Measurements from ENCODE around the gene KHDRBS2.
"Not testable (repeated sequence)": the region's sequence is repeated elsewhere in the genome, so short reads cannot be mapped to it uniquely, and the experiment has no call there.

Gene KHDRBS2

DNA sequence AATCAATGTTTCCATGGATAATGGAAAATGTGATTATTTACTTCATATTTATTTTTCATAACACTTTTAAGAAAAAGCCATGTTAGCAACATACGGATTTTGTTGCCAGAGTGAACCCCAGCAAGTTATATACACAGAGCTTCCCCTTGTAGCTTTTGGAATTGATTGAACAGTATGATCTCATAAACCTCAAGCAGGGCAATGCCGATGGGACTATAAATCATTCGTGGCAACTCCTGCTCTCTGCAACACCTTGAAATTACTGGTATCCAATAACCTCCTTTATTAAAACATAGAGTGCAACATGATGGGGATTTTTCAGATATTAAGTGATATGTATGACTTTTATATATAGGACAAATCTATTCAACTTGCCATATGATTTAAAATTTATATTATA, 428.5 kb downstream of the KHDRBS2 start:
- DNase-seq (ENCODE audit: low read depth) = no peak

DNA sequence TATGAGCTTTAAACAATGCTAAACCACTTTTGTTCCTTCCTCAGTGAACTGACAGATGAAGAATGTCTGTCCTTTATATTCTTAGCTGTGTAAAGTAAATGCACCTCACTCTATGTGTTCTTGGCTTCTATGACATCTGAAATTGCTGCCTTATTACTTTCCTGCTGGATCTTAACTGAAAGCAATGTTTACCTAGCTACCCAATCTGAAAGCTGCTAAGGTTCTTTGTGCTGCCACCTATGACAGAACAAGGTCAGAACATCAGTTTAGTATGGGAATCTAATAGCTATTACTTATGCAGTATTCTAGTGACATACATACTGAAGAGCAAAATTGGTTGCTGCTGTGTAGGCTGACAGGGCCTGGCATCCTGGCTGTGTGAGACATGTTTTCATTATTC, 444.1 kb downstream of the KHDRBS2 start:
- DNase-seq (ENCODE audit: low read depth) = no peak

DNA sequence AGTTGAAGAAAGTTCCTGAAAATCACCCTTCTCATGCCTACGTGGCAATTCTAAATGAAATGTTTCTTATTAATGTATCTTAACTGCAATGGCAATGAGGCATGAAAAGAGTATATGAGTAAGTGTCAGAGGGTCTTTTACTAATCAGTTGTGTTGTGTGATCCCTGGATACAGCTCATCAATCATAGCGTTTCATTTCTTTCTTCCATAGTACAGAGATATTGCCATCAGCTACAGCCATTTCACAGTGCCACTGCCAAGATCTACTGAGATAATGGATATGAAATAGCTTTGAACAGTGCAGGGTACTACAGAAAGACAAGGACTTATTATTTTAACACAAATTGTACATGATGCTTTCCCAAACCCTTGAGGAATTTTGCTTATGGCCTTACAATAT, 450.8 kb downstream of the KHDRBS2 start:
- DNase-seq (ENCODE audit: low read depth) = no peak

DNA sequence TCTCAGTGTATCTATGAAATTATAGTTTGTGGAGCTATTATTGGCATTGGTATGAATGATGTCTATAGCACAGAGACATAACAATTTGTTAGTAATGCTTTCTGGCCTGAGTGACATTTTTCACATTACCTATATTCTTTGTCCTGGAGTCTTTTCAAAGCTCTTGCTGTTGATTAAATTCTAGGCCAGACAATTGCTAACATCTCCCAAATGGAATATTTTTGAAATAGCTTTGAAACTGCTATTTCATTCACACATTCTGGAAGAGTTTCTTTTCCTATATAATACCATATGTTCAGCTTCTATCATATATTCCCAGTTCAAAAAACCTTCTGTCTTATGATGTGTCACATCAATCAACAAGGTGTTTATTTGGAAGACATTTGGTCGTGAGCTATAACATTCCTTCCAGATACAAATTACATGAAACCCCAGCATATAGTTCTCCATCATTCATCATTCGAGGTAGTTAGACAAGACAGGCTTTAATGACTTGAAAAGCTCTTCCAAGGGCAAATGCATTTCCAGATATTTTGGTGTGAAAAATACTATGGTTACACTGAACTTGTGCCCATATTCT, 452.8 kb downstream of the KHDRBS2 start:
- no peak for DNase-seq (ENCODE audit: low read depth)

DNA sequence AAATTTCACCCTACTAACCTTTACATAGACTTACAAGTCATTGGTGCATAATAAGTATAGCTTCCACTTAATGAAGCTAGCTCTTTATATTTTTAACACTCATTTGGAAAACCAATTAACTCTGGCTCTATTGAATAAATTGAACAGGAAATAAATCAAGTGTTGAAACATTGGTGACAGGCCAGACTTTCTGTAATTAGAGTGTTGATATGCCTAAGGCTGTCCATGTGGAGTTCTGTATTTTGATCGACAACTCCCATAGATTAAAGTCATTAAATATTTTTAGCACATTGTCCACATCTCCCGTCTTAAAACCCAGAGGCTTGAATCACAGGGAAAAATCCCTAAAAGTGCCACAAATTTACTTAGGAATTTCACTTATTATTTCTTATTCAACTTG, 468.3 kb downstream of the KHDRBS2 start:
- DNase-seq (ENCODE audit: low read depth) = no peak

DNA sequence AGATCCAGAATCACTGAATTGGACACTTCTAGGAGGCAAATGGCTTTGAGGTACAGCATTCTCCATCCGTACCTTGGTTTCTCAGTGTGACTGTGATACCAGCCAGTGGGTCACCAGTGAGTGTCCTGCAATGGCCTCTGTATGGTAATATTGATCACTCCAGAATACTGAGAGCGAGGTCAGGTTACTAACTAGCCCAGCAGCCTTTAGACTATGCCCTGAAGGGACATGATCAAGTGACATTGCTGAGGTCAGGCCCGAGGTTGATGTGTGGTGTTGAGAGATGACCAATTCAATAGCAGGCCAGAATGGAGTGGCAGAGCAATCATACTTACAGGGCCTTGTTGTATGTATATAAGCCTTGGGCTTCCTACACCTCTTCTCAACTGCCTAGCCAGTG, 476.0 kb downstream of the KHDRBS2 start:
- DNase-seq (ENCODE audit: low read depth) = no peak

DNA sequence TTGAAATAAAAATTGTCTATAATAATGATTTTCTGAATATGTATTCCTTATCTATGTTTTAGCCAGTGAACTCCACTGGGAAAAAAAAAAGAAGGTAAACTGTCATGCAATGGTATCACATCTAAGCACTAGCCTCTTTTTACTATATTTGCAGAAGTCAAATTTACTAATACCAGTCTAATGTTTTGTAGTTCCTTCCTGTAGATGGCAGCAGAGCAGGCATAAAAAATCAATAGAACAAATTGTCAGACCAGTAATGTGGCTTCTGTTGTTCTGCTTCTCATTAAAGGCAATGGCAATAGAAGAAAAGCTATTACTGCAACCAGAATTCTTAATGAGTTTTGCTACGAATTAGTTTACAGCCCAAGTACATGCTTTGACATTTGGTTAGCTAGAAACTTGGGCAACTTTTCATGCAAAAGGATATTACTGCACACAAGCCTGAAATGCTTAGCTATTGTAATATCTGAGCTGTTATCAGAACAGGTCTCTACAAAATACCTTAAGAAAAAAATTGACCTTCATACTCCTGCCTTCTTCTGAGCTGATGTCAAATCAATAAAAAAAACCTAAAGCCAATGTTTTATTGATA, 476.9 kb downstream of the KHDRBS2 start:
- no peak for DNase-seq (ENCODE audit: low read depth)

DNA sequence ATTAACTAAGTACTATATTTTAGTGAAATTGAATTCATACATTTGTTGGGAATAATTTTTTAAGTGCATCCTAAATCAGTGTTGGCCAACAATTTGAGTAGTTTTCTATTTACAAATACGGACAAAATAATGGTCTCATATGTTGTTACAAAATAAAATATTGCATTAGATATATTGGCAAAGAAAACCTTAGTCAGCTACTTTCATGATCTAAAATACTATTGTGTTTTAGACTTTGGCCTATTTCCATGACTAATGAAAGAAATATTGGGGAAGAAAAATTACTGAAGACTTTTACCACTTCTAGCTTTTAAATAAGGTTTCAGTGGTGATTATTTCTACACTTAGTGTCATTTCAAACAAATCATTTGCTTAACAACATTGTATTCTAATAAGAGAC, 498.0 kb downstream of the KHDRBS2 start:
- no peak for DNase-seq (ENCODE audit: low read depth)

DNA sequence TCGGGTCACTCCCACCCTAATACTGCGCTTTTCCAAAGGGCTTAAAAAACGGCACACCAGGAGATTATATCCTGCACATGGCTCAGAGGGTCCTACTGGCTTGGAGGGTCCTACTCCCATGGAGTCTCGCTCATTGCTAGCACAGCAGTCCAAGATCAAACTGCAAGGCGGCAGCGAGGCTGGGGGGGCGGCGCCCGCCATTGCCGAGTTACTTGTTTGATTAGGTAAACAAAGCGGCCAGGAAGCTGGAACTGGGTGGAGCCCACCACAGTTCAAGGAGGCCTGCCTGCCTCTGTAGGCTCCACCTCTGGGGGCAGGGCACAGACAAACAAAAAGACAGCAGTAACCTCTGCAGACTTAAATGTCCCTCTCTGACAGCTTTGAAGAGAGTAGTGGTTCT, 516.6 kb downstream of the KHDRBS2 start:
- not testable (repeated sequence) for DNase-seq (ENCODE audit: low read depth)

DNA sequence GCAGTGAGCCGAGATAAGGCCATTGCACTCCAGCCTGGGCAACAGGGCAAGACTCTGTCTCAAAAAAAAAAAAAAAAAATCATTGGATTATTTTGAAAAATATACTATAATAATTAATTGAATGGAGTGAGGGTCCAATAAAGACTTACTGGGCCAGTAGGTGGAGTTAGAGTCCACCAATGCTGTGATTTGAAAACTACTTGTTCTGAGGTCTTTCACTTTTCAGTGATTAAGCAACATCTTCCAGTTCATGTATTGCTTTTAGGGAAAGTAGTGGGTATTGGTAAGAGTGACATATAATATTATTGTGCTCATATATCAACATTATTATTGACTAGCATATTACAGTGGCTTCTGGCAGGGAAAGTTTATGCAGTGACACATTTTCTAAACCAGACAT, 530.3 kb downstream of the KHDRBS2 start:
- DNase-seq (ENCODE audit: low read depth) = no peak

DNA sequence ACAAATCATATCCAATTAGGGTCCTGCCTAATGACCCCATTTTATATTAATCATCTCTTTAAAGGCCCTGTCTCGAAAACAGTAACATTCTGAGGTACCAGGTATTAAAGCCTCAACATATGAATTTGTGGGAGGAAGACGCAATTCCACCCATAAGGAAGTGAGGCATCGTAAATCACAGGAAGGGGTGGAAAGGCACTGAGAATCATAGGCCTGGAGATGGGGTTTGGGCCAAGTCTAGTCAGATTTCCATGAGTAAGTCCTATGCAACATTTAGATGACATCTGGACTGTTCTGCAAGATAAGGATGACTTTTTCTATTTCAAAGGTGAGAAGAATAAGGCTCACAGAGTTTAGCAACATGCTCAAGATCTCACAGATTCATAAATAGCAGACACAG, 534.0 kb downstream of the KHDRBS2 start:
- no peak for DNase-seq (ENCODE audit: low read depth)

DNA sequence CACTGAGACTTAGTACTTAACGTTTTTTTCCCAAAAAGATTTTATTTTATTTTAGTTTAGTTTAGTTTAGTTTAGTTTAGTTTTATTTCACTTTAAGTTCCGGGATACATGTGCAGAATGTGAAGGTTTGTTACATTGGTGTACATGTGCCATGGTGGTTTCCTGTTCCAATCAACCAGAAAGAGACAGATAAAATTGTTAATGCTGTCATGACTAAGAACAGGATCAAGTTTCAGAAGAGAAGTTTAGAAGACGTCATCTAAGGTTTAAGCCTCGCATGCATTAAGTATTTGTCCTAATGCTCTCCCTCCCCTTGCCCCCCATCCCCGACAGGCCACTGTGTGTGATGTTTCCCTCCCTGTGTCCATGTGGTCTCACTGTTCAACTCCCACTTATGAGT, 540.0 kb downstream of the KHDRBS2 start:
- DNase-seq (ENCODE audit: low read depth) = no peak

DNA sequence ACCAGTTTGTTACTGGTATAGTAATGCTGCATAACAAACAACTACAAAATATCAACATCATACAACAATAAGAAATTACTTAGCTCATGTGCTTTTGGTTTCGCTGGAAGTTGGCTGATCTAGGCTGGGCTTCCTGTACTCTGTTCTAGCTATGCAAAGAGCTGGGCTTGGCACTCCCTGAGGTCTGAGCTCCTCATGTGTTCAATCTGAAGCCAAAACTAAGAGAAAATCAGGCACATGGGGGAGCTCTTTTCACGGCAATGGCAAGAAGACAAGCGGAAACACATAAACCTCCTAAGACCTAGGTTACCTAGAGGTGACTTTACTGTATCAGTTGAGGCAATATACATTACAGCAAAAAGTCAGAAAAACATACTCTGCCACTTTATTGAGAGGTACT, 574.2 kb downstream of the KHDRBS2 start:
- no peak for DNase-seq (ENCODE audit: low read depth)

DNA sequence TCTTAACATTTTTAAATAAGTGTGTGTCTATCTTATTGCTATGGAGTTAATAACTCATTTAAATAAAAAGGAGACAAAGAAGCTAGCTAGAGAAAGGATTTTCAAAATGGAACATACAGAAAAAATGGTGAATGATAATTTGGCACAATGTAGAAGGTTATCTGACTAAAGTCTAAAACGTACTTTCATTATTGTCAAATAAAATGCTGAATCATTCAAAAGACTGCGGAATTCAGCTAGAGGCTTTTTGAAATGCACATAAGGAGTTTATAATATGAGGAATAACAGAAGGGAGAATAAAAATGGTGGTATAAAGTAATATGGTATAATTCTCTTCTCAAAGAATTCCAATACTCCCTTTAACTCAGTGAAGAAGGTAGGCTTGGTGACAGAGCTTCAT, 597.9 kb downstream of the KHDRBS2 start:
- DNase-seq (ENCODE audit: low read depth) = no peak

DNA sequence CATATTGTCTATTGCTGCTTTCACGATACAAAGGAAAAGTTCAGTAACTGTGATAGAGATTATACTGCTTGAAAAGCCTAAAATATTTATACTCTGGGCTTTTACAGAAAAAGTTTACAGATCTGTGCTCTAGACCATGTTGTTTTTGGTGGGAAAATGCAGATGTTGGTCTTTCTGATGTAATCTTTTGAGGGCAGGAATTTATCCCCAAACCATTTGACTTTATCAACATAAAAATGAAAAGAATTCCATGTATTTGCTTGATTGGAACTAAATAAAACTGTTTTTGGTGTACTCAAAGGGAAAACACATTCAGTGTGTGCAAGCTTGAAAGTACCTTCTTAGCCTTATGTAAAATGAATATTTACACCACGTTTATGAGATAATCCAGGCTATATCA, 603.5 kb downstream of the KHDRBS2 start:
- DNase-seq (ENCODE audit: low read depth) = no peak

DNA sequence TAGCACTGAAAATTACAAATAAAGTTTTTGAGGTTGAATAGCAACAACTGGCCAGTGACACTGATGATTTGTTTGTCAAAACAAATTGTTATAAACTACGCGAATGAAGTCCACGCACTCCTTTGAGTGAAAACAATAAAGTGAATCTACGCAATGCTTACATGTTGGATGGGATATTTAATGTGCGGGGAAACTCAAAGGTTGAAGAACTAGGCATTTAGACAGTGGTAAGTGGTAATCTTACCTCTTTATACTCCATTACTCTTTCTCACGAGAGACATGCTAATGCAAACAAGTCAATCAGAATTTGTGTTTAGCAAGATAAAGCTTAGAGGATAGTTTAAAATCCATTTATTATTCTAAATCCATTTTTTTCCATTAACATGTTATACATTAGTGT, 606.4 kb downstream of the KHDRBS2 start:
- no peak for DNase-seq (ENCODE audit: low read depth)

DNA sequence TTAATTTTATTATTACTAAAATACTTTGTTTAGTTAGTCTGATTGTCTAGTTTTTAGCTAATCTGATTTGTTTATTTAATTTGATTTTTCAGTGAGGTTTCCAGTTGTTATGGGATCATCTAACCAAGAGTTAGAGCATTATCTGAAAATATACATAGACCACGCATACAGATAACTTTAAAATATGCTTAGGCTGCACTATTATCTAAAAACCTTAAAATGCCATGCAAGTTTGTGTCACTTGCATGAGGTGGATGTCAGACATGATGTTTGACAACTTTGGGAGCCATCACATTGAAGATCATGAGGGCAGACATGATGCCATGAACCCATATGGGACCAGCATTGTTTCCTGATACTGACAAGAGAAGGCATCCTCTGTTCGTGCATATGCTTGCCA, 610.3 kb downstream of the KHDRBS2 start:
- DNase-seq (ENCODE audit: low read depth) = no peak

DNA sequence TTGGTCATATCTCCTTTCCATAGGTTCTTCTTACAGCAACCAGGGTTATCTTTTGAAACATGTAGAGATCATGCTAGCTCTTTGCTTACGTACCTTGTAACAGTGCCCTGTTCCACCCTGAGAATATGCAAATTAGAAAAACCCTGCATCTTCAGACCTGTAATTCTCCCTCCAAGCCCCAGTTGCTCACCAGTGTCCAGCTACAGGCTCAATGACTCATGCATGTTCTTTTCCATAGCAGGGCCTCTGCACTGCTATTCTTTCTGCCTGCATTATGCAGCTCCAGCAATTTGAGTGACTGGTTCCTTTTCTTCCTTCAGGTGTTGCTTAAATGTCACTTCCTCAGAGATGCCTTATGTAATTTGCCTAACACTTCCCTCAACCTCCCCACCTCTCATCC, 636.2 kb downstream of the KHDRBS2 start:
- no peak for DNase-seq (ENCODE audit: low read depth)

DNA sequence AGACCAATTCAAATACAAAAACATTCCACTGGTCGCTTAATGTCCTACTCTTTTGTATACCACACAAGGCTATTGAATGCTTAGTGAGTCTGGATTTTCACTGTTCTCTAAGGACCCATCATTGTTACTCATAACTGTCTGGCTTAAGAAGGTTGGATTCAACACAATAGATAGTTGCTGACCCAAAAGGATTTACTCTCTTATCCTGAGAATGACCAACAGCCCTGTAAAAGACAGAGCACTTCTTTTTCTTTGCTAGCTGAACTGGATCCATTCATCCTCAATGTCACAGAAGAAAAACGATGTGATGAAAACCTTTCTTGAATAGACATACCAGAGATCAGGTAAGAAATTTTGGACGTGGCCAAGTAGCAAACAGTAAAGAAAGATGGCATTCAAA, 645.6 kb downstream of the KHDRBS2 start:
- no peak for DNase-seq (ENCODE audit: low read depth)
